T-helper 2 cell treated with Interferon-gamma antibody and Interleukin-4, amounts not matched to agents 5 μg/mL and 100 μg/mL, for 36 hours (primary cell): ENCODE results near the gene MIXL1.
"Not testable (repeated sequence)": the region's sequence is repeated elsewhere in the genome, so short reads cannot be mapped to it uniquely, and the experiment has no call there.

Experiments used
- DNase-seq: peaks from one replicate; pipeline ENCODE4 v3.0.0; 2021; ENCODE audit warnings: low spot score
- H3K27ac Mint-ChIP-seq: one replicate; pipeline ENCODE4 v1.8.0; 2021; ENCODE audit warnings: mild to moderate bottlenecking, mixed read lengths
- H3K27me3 Mint-ChIP-seq: one replicate; pipeline ENCODE4 v1.8.0; 2021; ENCODE audit warnings: low read depth, mixed read lengths
- H3K36me3 Mint-ChIP-seq: one replicate; pipeline ENCODE4 v1.8.0; 2021; ENCODE audit warnings: low read depth, mixed read lengths
- H3K4me1 Mint-ChIP-seq: one replicate; pipeline ENCODE4 v1.8.0; 2021; ENCODE audit warnings: low read depth, mixed read lengths
- H3K4me3 Mint-ChIP-seq: one replicate; pipeline ENCODE4 v1.8.0; 2022; ENCODE audit warnings: mild to moderate bottlenecking, moderate library complexity, mixed read lengths
- H3K9me3 Mint-ChIP-seq: one replicate; pipeline ENCODE4 v1.8.0; 2021; ENCODE audit warnings: mixed read lengths

The MIXL1 gene

DNA sequence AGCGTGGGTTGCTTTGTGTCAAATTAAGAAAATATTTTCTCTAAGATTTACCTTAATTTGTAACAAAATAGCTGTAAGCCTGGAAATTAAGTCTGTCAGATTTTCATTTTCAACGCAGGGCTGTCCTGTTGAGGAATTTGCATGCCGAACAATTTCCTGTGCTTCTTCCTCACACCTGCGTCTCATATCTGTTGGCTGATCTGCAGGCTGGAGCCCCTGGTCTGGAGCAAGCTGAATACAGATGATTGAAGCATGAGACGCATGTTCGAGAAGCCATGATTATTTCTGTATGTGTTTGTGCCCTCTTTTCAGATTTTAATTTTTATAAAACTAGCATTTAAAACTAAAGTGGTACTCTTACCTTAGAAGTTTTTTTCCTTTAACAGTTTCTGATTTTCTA, 9.8 kb downstream of the MIXL1 start:
- H3K9me3 Mint-ChIP-seq: no peaks in the 10 kb centered on the region
- no peak overlapping the region for H3K4me3 Mint-ChIP-seq
- H3K36me3 Mint-ChIP-seq: peaks cover 25% of the 10 kb centered on the region
- DNase-seq: no peak
- no peaks in the 10 kb centered on the region for H3K27me3 Mint-ChIP-seq
- no peak overlapping the region for H3K27ac Mint-ChIP-seq
- H3K4me1 Mint-ChIP-seq: no peaks in the 10 kb centered on the region

- no peak for DNase-seq
- Mint-ChIP-seq H3K27ac (no peak overlapping the region), H3K9me3 (no peaks in the 10 kb centered on the region), H3K36me3 (peaks cover 25% of the 10 kb centered on the region), H3K27me3 (no peaks in the 10 kb centered on the region), H3K4me1 (no peaks in the 10 kb centered on the region), H3K4me3 (no peak overlapping the region)
Measured at GRCh38 chr1:226233806-226234205, 10.3 kb downstream of the MIXL1 start.

DNA sequence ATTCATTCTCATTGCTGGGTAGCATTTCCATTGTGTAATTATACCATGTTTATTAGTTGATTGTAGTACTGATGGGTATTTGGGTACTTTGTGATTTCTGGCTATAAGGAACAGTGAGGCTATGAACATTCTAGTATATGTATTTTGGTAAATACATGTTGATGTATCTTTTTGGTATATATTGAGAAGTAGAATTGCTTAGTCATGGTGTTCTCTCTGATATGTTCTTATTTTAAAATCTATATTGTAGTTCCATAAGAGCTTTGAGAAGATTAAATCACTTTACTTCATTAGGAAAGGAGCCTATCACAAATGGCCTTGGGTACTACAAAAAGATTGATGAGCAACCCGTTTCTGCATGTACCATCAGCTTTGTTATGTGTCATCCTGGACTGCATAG, 13.4 kb downstream of the MIXL1 start:
- H3K36me3 Mint-ChIP-seq: peaks cover 22% of the 10 kb centered on the region

DNA sequence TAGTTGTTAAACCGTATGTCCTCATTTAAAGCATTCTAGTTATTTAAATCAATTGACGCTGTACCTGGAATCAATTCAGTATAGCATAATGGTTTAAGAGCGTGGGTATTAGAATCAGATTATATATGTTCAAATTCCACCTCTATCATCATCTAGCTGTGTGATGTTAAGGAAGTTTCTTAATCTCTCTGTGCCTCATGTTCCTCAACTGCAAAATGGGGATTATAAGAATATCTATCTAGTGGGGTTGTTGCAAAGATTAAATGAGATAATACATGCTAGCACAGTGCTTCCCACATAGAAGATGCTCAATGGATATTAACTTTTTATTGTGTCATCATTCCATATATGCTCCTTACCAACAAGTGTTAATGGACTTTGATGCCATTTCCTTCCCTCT, 16.0 kb downstream of the MIXL1 start:
- H3K27ac Mint-ChIP-seq: no peak overlapping the region
- H3K36me3 Mint-ChIP-seq: peaks cover 15% of the 10 kb centered on the region
- H3K4me1 Mint-ChIP-seq: no peaks in the 10 kb centered on the region

More for the DNA sequence above, 13.4 kb downstream of the MIXL1 start:
- no peaks in the 10 kb centered on the region for H3K27me3 Mint-ChIP-seq
- DNase-seq: no peak
- H3K9me3 Mint-ChIP-seq: no peaks in the 10 kb centered on the region
- no peak overlapping the region for H3K27ac Mint-ChIP-seq
- no peaks in the 10 kb centered on the region for H3K4me1 Mint-ChIP-seq
- no peak overlapping the region for H3K4me3 Mint-ChIP-seq

GRCh38 chr1:226248091-226248490, 24.6 kb downstream of the MIXL1 start:
- no peak for DNase-seq
- Mint-ChIP-seq H3K36me3 (peaks cover 11% of the 10 kb centered on the region), H3K4me1 (no peaks in the 10 kb centered on the region), H3K9me3 (no peaks in the 10 kb centered on the region), H3K27me3 (no peaks in the 10 kb centered on the region), H3K27ac (no peak overlapping the region), H3K4me3 (no peak overlapping the region)

More for the DNA sequence above, 16.0 kb downstream of the MIXL1 start:
- DNase-seq: no peak
- H3K9me3 Mint-ChIP-seq: no peaks in the 10 kb centered on the region
- no peak overlapping the region for H3K4me3 Mint-ChIP-seq
- H3K27me3 Mint-ChIP-seq: no peaks in the 10 kb centered on the region

- no peaks in the 10 kb centered on the region for H3K4me1 Mint-ChIP-seq
- H3K36me3 Mint-ChIP-seq: peaks cover 11% of the 10 kb centered on the region
- no peaks in the 10 kb centered on the region for H3K9me3 Mint-ChIP-seq
- H3K4me3 Mint-ChIP-seq: no peak overlapping the region
- DNase-seq: no peak
- H3K27me3 Mint-ChIP-seq: no peaks in the 10 kb centered on the region
- no peak overlapping the region for H3K27ac Mint-ChIP-seq
Measured at GRCh38 chr1:226248796-226249195, 25.3 kb downstream of the MIXL1 start.

GRCh38 chr1:226250511-226250910, 27.0 kb downstream of the MIXL1 start:
- H3K27ac Mint-ChIP-seq: no peak overlapping the region
- peaks cover 11% of the 10 kb centered on the region for H3K36me3 Mint-ChIP-seq
- no peak overlapping the region for H3K4me3 Mint-ChIP-seq
- no peak for DNase-seq
- H3K27me3 Mint-ChIP-seq: no peaks in the 10 kb centered on the region
- no peaks in the 10 kb centered on the region for H3K9me3 Mint-ChIP-seq
- H3K4me1 Mint-ChIP-seq: no peaks in the 10 kb centered on the region

DNA sequence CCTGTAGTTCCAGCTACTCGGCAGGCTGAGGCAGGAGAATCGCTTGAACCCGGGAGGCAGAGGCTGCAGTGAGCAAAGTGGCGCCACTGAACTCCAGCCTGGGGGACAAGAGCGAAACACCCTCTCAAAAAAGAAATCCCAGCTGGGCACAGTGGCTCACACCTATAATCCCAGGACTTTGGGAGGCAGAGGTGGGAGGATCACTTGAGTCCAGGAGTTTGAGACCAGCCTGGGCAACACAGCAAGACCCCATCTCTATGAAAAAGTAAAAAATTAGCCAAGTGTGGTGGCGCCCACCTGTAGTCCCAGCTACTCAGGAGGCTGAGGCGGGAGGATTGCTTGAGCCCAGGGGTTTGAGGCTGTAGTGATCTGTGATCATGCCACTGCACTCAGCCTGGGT, 29.4 kb downstream of the MIXL1 start:
- peaks cover 15% of the 10 kb centered on the region for H3K36me3 Mint-ChIP-seq
- H3K9me3 Mint-ChIP-seq, H3K27ac Mint-ChIP-seq, H3K4me1 Mint-ChIP-seq, H3K4me3 Mint-ChIP-seq, DNase-seq, H3K27me3 Mint-ChIP-seq: not testable (repeated sequence)

DNA sequence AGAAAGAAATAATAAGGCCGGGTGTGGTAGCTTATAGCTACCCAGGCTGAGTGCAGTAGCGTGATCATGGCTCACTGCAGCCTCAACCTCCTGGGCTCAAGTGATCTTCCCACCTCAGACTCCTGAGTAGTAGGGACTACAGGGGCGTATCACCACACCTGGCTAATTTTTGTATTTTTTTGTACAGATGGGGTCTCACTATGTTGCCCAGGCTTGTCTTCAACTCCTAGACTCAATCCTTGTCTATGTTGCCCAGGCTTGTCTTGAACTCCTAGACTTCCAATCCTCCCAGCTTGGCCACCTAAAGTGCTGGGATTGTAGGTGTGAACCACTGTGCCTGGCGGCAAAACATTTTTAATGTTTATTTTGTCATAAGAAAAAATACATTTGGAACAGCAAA, 30.5 kb downstream of the MIXL1 start:
- no peak for DNase-seq
- H3K9me3 Mint-ChIP-seq: no peaks in the 10 kb centered on the region
- H3K27ac Mint-ChIP-seq: no peak overlapping the region
- no peaks in the 10 kb centered on the region for H3K27me3 Mint-ChIP-seq
- H3K36me3 Mint-ChIP-seq: peaks cover 18% of the 10 kb centered on the region
- no peak overlapping the region for H3K4me3 Mint-ChIP-seq
- no peaks in the 10 kb centered on the region for H3K4me1 Mint-ChIP-seq

- Mint-ChIP-seq H3K4me1 (no peaks in the 10 kb centered on the region), H3K36me3 (peaks cover 27% of the 10 kb centered on the region), H3K9me3 (peaks cover 14% of the 10 kb centered on the region), H3K27me3 (no peaks in the 10 kb centered on the region), H3K4me3 (no peak overlapping the region), H3K27ac (no peak overlapping the region)
- no peak for DNase-seq
Measured at GRCh38 chr1:226255380-226255779, 31.9 kb downstream of the MIXL1 start.

DNA sequence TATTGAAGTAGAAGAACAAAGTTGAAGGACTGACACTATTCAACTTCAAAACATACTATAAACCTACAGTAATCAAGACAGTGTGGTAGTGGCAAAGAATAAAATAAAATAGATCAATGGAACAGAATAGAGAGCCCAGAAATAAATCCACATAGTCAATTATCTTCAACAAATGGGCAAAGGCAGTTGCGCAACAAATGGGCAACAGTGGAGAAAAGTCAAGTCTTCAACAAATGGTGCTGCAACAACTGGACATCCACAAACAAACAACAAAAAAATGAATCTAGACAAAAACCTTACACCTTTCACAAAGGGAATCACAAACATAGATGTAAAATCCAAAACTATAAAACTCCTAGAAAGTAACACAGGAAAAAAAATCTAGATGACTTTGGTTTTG, 38.4 kb downstream of the MIXL1 start:
- Mint-ChIP-seq H3K9me3 (peaks cover 24% of the 10 kb centered on the region), H3K27ac (no peak overlapping the region)

DNA sequence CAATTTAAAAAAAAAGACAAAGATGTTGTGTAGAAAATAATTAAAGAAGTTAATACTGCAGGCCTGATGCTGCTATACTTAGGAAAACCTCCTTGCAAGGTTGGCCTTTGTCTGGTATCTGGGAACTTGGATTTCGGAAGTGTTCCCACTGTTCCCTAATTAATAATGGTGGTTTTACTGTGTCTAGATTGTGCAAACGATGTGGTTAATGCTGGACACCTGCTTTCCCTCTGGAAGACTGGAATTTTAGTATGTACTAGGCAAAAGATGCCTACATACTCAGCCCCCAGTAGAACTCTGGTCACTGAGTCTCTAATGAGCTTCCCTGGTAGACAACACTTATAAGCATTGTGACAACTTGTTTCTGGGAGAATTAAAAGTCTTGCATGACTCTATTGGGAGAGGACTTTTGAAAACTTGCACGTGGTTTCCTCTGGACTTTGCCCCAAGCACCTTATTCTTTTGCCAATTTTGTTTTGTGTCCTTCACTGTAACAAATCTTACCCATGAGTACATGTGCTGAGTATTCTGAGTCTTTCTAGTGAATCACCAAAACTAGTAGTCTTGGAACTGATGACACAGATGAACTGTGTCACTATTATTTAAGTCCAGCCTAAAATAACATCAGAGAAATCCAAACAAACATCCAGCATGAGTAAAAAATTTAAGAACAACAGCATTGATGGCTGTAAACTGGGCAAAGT, 45.1 kb downstream of the MIXL1 start:
- Mint-ChIP-seq H3K4me3 (no peak overlapping the region), H3K36me3 (peaks cover 12% of the 10 kb centered on the region), H3K27ac (no peak overlapping the region), H3K4me1 (peaks cover 1% of the 10 kb centered on the region), H3K27me3 (no peaks in the 10 kb centered on the region), H3K9me3 (no peaks in the 10 kb centered on the region)
- no peak for DNase-seq

More for the DNA sequence above, 38.4 kb downstream of the MIXL1 start:
- no peaks in the 10 kb centered on the region for H3K27me3 Mint-ChIP-seq
- H3K36me3 Mint-ChIP-seq: peaks cover 57% of the 10 kb centered on the region
- DNase-seq: no peak
- H3K4me3 Mint-ChIP-seq: no peak overlapping the region
- H3K4me1 Mint-ChIP-seq: peaks cover 2% of the 10 kb centered on the region

GRCh38 chr1:226272233-226272902, 48.9 kb downstream of the MIXL1 start:
- H3K27me3 Mint-ChIP-seq, H3K4me1 Mint-ChIP-seq, DNase-seq, H3K9me3 Mint-ChIP-seq, H3K27ac Mint-ChIP-seq, H3K4me3 Mint-ChIP-seq: not testable (repeated sequence)
- H3K36me3 Mint-ChIP-seq: peaks cover 12% of the 10 kb centered on the region

- Mint-ChIP-seq H3K27me3 (no peaks in the 10 kb centered on the region), H3K9me3 (no peaks in the 10 kb centered on the region), H3K4me3 (no peak overlapping the region), H3K4me1 (peaks cover 1% of the 10 kb centered on the region), H3K36me3 (peaks cover 12% of the 10 kb centered on the region), H3K27ac (no peak overlapping the region)
- no peak for DNase-seq
Measured at GRCh38 chr1:226274138-226274537, 50.7 kb downstream of the MIXL1 start.
